Endodermal cell (in vitro differentiated cells): Measurements from ENCODE around the gene MSRB2. TPM values are rescaled to one million over a fixed set of nuclear protein-coding genes. Genes with fewer than 3 reads are reported as not detected.

Experiments
- DNase-seq: peaks from one replicate; pipeline ENCODE4 v3.0.0-alpha.2; 2017
- H3K27ac ChIP-seq: 2 replicates; pipeline ENCODE4 v1.5.1; 2013; ENCODE audit warnings: mild to moderate bottlenecking, low read depth, low read length, moderate library complexity
- H3K27me3 ChIP-seq: 2 replicates; pipeline ENCODE4 v1.6.1; 2013; ENCODE audit warnings: mild to moderate bottlenecking, low read length, moderate library complexity; ENCODE audit not compliant: insufficient read depth, control insufficient read depth, poor library complexity, severe bottlenecking
- H3K36me3 ChIP-seq: 2 replicates; pipeline ENCODE4 v1.7.0; 2013; ENCODE audit warnings: mild to moderate bottlenecking, low read length, moderate library complexity; ENCODE audit not compliant: control insufficient read depth, insufficient read depth
- H3K4me1 ChIP-seq: one replicate; pipeline ENCODE4 v1.7.0; 2013; ENCODE audit warnings: low read length; ENCODE audit not compliant: control insufficient read depth, insufficient read depth
- H3K4me3 ChIP-seq: 2 replicates; pipeline ENCODE4 v1.5.1; 2013; ENCODE audit warnings: mild to moderate bottlenecking, low read length, moderate library complexity
- H3K9ac ChIP-seq: 2 replicates; pipeline ENCODE4 v1.6.1; 2013; ENCODE audit warnings: mild to moderate bottlenecking, low read length, moderate library complexity; ENCODE audit not compliant: poor library complexity, severe bottlenecking; ENCODE audit errors: extremely low read depth
- H3K9me3 ChIP-seq: 2 replicates; pipeline ENCODE4 v1.6.1; 2013; ENCODE audit warnings: mild to moderate bottlenecking, low read length, moderate library complexity; ENCODE audit not compliant: control insufficient read depth
- H3K27ac Mint-ChIP-seq: 2 replicates; pipeline ENCODE4 v1.8.0; 2020; ENCODE audit warnings: mixed read lengths
- H3K27me3 Mint-ChIP-seq: 2 replicates; pipeline ENCODE4 v1.8.0; 2021; ENCODE audit warnings: mild to moderate bottlenecking, mixed read lengths; ENCODE audit not compliant: insufficient read depth
- H3K36me3 Mint-ChIP-seq: 2 replicates; pipeline ENCODE4 v1.8.0; 2020; ENCODE audit warnings: low read depth, mixed read lengths
- H3K4me1 Mint-ChIP-seq: 2 replicates; pipeline ENCODE4 v1.8.0; 2020; ENCODE audit warnings: mixed read lengths
- H3K4me3 Mint-ChIP-seq: 2 replicates; pipeline ENCODE4 v1.8.0; 2020; ENCODE audit warnings: mild to moderate bottlenecking, moderate library complexity, mixed read lengths
- H3K9me3 Mint-ChIP-seq: 2 replicates; pipeline ENCODE4 v1.8.0; 2020; ENCODE audit warnings: mild to moderate bottlenecking, mixed read lengths
- CTCF ChIP-seq: fragments of 200-600 bp; sonication (generic); conservative IDR thresholded peaks from 2 replicates; pipeline ENCODE4 v1.5.0; 2021; ENCODE audit warnings: antibody characterized with exemption, mild to moderate bottlenecking
- WGBS, 2 experiments: methylation state at CpG; one replicate each; pipeline versions ENCODE4 v1.1.5 to v1.1.7; 2013; ENCODE audit warnings: missing lambda C conversion rate in 2 of 2, mixed read lengths in 1 of 2; ENCODE audit not compliant: insufficient coverage in 1 of 2, insufficient read length in 1 of 2; 5-methylcytosine and 5-hydroxymethylcytosine counted together
- total RNA-seq, 2 donors: library from RNA; stranded (reverse); fragmentation: NEBNext Ultra II Directional in 1 of 2; extraction: Animal tissue kit (Norgen Biotek cat#: 25700) in 1 of 2; gene quantifications; 2 replicates in 1 of 2; 3 replicates in 1 of 2; pipeline ENCODE4 v1.2.1, GENCODE V29; 2021

The MSRB2 gene
- total RNA-seq, 2 donors from 2014 or later: 40.4 to 42.5 TPM

GRCh38 chr10:23157239-23157681, 61.9 kb downstream of the MSRB2 start:
- Histone ChIP-seq H3K4me3 (no peak overlapping the region), H3K27me3 (peaks cover 55% of the 10 kb centered on the region), H3K9ac (no peak overlapping the region), H3K36me3 (no peaks in the 10 kb centered on the region), H3K4me1 (no peaks in the 10 kb centered on the region), H3K9me3 (no peaks in the 10 kb centered on the region), H3K27ac (no peak overlapping the region)
- H3K4me3 Mint-ChIP-seq: no peak overlapping the region
- 78 to 83% methylated on average over 8 to 14 of the region's 14 CpGs for WGBS, 2 experiments
- peaks cover 52% of the 10 kb centered on the region for H3K27me3 Mint-ChIP-seq
- DNase-seq: no peak
- no peaks in the 10 kb centered on the region for H3K9me3 Mint-ChIP-seq
- H3K4me1 Mint-ChIP-seq: peaks cover 3% of the 10 kb centered on the region
- no peak for TF ChIP-seq CTCF
- H3K36me3 Mint-ChIP-seq: no peaks in the 10 kb centered on the region
- H3K27ac Mint-ChIP-seq: no peak overlapping the region

- Histone ChIP-seq H3K4me1 (no peaks in the 10 kb centered on the region), H3K27me3 (peaks cover 61% of the 10 kb centered on the region), H3K9me3 (no peaks in the 10 kb centered on the region), H3K9ac (no peak overlapping the region), H3K27ac (no peak overlapping the region), H3K4me3 (peak overlapping the region; percentile 51), H3K36me3 (no peaks in the 10 kb centered on the region)
- H3K36me3 Mint-ChIP-seq: no peaks in the 10 kb centered on the region
- H3K9me3 Mint-ChIP-seq: no peaks in the 10 kb centered on the region
- peaks cover 53% of the 10 kb centered on the region for H3K27me3 Mint-ChIP-seq
- no peak overlapping the region for H3K4me3 Mint-ChIP-seq
- no peak overlapping the region for H3K27ac Mint-ChIP-seq
- TF ChIP-seq CTCF: no peak
- DNase-seq: peak; percentile 60
- peaks cover 3% of the 10 kb centered on the region for H3K4me1 Mint-ChIP-seq
- 40 to 60% methylated on average over 2 to 12 of the region's 12 CpGs for WGBS, 2 experiments
These were observed 62.5 kb downstream of the MSRB2 start for GRCh38 chr10:23157691-23158369.

GRCh38 chr10:23158370-23158769, 63.0 kb downstream of the MSRB2 start:
- H3K27ac Mint-ChIP-seq: no peak overlapping the region
- 2 to 6% methylated on average over 3 to 5 of the region's 5 CpGs for WGBS, 2 experiments
- no peaks in the 10 kb centered on the region for H3K9me3 Mint-ChIP-seq
- TF ChIP-seq CTCF: peak; percentile 87
- H3K4me1 Mint-ChIP-seq: peaks cover 3% of the 10 kb centered on the region
- Histone ChIP-seq H3K9ac (no peak overlapping the region), H3K4me1 (no peaks in the 10 kb centered on the region), H3K36me3 (no peaks in the 10 kb centered on the region), H3K9me3 (no peaks in the 10 kb centered on the region), H3K27ac (no peak overlapping the region), H3K4me3 (peak overlapping the region; percentile 51), H3K27me3 (peaks cover 66% of the 10 kb centered on the region)
- peaks cover 57% of the 10 kb centered on the region for H3K27me3 Mint-ChIP-seq
- no peak overlapping the region for H3K4me3 Mint-ChIP-seq
- no peaks in the 10 kb centered on the region for H3K36me3 Mint-ChIP-seq
- peak; percentile 78 for DNase-seq
